GM12878 (cell line): Measurements from ENCODE around the gene TMEM167B. TPM values are rescaled to one million over a fixed set of nuclear protein-coding genes. Genes with fewer than 3 reads are reported as not detected.

Experiments used
- CUX1 ChIP-seq: IDR thresholded peaks from 2 replicates; pipeline ENCODE4 v1.6.1; 2012; ENCODE audit warnings: improper control_type of control experiment, low read depth, low read length; ENCODE audit not compliant: insufficient replicate concordance
- LARP7 ChIP-seq: fragments of 450-650 bp; IDR thresholded peaks from 2 replicates; pipeline ENCODE4 v1.6.1; 2017; ENCODE audit warnings: mild to moderate bottlenecking
- POU2F2 ChIP-seq: IDR thresholded peaks from 3 replicates; pipeline ENCODE4 v1.6.1; 2011; ENCODE audit warnings: low read depth, mild to moderate bottlenecking, low read length, borderline replicate concordance
- RFX5 ChIP-seq: IDR thresholded peaks from 2 replicates; pipeline ENCODE4 v1.6.1; 2011; ENCODE audit warnings: low read depth, low read length, improper control_type of control experiment
- SIN3A ChIP-seq: IDR thresholded peaks from 2 replicates; pipeline ENCODE4 v1.6.1; 2012; ENCODE audit warnings: low read depth, low read length, improper control_type of control experiment
- SRF ChIP-seq, 2 experiments: IDR thresholded peaks; 2 replicates each; pipeline ENCODE4 v1.6.1; 2011; ENCODE audit warnings: low read depth in 2 of 2, low read length in 2 of 2, mild to moderate bottlenecking in 1 of 2, moderate library complexity in 1 of 2
- ZBED1 ChIP-seq: IDR thresholded peaks from 2 replicates; pipeline ENCODE4 v1.6.1; 2016; ENCODE audit warnings: borderline replicate concordance
- ZBTB33 ChIP-seq: fragments of 450-650 bp; IDR thresholded peaks from 2 replicates; pipeline ENCODE4 v1.6.1; 2017; ENCODE audit warnings: mild to moderate bottlenecking
- ZZZ3 ChIP-seq: IDR thresholded peaks from 2 replicates; pipeline ENCODE4 v1.6.1; 2011; ENCODE audit warnings: low read depth; ENCODE audit not compliant: control insufficient read depth, insufficient read length
- polyA plus RNA-seq, 11 experiments: library from polyadenylated mRNA; depleted of rRNA in 4 of 11; unstranded in 6 of 11; stranded (reverse) in 5 of 11; fragments of >200 nt; fragmentation: Nextera tagmentation in 4 of 11; fragmentation: Illumina TruSeq in 1 of 11; extraction: Ambion mirVana in 4 of 11; extraction: Trizol in 1 of 11; gene quantifications; 1 replicate in 1 of 11; 2 replicates in 10 of 11; pipeline versions ENCODE4 v1.2.1 to v1.2.3, GENCODE V29; 2011 to 2016; ENCODE audit warnings: inconsistent platforms in 2 of 11, missing spikeins in 2 of 11, low read depth in 1 of 11
- total RNA-seq, 4 experiments: library from RNA; depleted of rRNA in 3 of 4; stranded (reverse); fragments of >200 nt in 3 of 4; fragmentation: Illumina TruSeq in 1 of 4; extraction: Trizol in 1 of 4; gene quantifications; 2 replicates each; pipeline versions ENCODE4 v1.2.1 to v1.2.3, GENCODE V29; 2013 to 2021
- TF ChIP-seq, protein P1 (sequence below): fragments of 450-650 bp; conservative IDR thresholded peaks from 2 replicates; pipeline ENCODE4 v1.6.1; 2017; ENCODE audit warnings: mild to moderate bottlenecking, moderate library complexity
- TF ChIP-seq, protein P2 (sequence below): fragments of 450-650 bp; IDR thresholded peaks from 2 replicates; pipeline ENCODE4 v1.6.1; 2017; ENCODE audit warnings: mild to moderate bottlenecking, moderate library complexity

TMEM167B gene
- total and polyA plus RNA-seq, 10 of the 15 experiments (the other 5 are each of a cell fraction or from before 2014, with no cell fraction given): 15.6 to 26.1 (median 21.1) TPM

- TF ChIP-seq ZBTB33 (no peak), POU2F2 (no peak), CUX1 (no peak), ZBED1 (no peak), ZZZ3 (no peak), SRF (IDR thresholded peaks at IDR 0.05; ENCODE audit: low read depth in 2 of 2, low read length in 2 of 2) (no peak), LARP7 (no peak), SIN3A (no peak), RFX5 (no peak)
- TF ChIP-seq, protein P1, sequence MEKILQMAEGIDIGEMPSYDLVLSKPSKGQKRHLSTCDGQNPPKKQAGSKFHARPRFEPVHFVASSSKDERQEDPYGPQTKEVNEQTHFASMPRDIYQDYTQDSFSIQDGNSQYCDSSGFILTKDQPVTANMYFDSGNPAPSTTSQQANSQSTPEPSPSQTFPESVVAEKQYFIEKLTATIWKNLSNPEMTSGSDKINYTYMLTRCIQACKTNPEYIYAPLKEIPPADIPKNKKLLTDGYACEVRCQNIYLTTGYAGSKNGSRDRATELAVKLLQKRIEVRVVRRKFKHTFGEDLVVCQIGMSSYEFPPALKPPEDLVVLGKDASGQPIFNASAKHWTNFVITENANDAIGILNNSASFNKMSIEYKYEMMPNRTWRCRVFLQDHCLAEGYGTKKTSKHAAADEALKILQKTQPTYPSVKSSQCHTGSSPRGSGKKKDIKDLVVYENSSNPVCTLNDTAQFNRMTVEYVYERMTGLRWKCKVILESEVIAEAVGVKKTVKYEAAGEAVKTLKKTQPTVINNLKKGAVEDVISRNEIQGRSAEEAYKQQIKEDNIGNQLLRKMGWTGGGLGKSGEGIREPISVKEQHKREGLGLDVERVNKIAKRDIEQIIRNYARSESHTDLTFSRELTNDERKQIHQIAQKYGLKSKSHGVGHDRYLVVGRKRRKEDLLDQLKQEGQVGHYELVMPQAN: no peak
- TF ChIP-seq, protein P2, sequence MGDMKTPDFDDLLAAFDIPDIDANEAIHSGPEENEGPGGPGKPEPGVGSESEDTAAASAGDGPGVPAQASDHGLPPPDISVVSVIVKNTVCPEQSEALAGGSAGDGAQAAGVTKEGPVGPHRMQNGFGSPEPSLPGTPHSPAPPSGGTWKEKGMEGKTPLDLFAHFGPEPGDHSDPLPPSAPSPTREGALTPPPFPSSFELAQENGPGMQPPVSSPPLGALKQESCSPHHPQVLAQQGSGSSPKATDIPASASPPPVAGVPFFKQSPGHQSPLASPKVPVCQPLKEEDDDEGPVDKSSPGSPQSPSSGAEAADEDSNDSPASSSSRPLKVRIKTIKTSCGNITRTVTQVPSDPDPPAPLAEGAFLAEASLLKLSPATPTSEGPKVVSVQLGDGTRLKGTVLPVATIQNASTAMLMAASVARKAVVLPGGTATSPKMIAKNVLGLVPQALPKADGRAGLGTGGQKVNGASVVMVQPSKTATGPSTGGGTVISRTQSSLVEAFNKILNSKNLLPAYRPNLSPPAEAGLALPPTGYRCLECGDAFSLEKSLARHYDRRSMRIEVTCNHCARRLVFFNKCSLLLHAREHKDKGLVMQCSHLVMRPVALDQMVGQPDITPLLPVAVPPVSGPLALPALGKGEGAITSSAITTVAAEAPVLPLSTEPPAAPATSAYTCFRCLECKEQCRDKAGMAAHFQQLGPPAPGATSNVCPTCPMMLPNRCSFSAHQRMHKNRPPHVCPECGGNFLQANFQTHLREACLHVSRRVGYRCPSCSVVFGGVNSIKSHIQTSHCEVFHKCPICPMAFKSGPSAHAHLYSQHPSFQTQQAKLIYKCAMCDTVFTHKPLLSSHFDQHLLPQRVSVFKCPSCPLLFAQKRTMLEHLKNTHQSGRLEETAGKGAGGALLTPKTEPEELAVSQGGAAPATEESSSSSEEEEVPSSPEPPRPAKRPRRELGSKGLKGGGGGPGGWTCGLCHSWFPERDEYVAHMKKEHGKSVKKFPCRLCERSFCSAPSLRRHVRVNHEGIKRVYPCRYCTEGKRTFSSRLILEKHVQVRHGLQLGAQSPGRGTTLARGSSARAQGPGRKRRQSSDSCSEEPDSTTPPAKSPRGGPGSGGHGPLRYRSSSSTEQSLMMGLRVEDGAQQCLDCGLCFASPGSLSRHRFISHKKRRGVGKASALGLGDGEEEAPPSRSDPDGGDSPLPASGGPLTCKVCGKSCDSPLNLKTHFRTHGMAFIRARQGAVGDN: no peak
Observed at GRCh38 chr1:109142260-109142659, 51.7 kb downstream of the TMEM167B start (continued).
